Tibial nerve (tissue), 4 donors: ENCODE data around the gene ACR.

Experiments used
- EP300 ChIP-seq, 2 donors: sonication (generic); formaldehyde crosslinking; IDR thresholded peaks; one replicate each; pipeline ENCODE4 v1.6.1; 2017; ENCODE audit warnings: antibody characterized with exemption in 2 of 2, mild to moderate bottlenecking in 1 of 2
- POLR2A ChIP-seq, 2 donors: fragments of 450-650 bp; IDR thresholded peaks; one replicate each; pipeline ENCODE4 v1.6.1; 2017; ENCODE audit warnings: antibody characterized with exemption in 2 of 2, mild to moderate bottlenecking in 2 of 2, moderate library complexity in 2 of 2
- TF ChIP-seq, protein P1 (sequence below), 5 experiments: fragments of 200-600 bp in 3 of 5; fragments of 450-650 bp in 2 of 5; sonication (generic) in 3 of 5; IDR thresholded peaks; one replicate each; pipeline ENCODE4 v1.5.1; 2016 to 2019; ENCODE audit warnings: antibody characterized with exemption in 5 of 5, mild to moderate bottlenecking in 3 of 5, moderate library complexity in 2 of 5

DNA sequence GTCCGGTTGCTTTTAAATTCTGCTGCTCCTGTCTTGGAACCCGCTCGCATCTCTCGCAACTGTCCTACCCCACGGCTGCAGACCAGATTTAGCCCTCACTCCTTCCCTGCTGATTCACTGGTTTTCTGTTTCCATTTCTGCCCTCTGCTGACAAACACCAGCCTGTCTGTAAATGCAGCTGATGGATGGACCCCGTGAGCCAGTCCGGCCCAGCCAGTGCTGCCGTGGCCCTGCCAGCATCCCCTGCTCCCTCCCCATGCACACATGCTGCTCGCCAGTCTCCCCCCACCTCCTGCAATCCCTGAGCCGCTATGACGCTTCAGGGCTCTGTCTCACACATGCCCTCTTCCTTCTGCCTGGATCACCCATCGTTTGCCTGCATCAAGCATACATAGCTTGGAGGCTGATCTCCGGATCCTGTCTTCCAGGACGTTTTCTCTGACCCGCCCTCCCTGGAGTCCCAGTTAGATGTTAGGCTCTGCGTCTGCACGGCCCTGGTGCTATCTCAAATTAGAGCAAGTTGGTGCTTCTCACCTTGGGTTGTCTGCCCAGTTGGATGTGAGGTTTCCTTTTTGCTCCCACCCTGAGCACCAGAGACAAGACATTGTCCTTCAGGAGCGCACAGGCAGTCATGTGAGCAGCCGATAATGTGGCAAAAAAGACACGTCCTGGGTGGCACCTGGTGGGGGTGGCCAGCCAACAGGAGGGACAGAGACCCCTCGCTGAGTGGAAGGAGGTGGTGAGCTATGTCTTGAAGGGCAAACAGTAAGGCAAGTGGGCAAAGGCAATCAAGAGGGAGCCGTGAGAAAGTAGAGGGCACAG lies 4.3 kb upstream of the ACR start:
- TF ChIP-seq EP300 (IDR thresholded peaks at IDR 0.05): no peak
- TF ChIP-seq, protein P1, sequence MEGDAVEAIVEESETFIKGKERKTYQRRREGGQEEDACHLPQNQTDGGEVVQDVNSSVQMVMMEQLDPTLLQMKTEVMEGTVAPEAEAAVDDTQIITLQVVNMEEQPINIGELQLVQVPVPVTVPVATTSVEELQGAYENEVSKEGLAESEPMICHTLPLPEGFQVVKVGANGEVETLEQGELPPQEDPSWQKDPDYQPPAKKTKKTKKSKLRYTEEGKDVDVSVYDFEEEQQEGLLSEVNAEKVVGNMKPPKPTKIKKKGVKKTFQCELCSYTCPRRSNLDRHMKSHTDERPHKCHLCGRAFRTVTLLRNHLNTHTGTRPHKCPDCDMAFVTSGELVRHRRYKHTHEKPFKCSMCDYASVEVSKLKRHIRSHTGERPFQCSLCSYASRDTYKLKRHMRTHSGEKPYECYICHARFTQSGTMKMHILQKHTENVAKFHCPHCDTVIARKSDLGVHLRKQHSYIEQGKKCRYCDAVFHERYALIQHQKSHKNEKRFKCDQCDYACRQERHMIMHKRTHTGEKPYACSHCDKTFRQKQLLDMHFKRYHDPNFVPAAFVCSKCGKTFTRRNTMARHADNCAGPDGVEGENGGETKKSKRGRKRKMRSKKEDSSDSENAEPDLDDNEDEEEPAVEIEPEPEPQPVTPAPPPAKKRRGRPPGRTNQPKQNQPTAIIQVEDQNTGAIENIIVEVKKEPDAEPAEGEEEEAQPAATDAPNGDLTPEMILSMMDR (IDR thresholded peaks at IDR 0.05): no peak
- TF ChIP-seq POLR2A (IDR thresholded peaks at IDR 0.05): no peak
